Keratinocyte (primary cell): ENCODE measurements around the gene USB1. TPM values are rescaled to one million over a fixed set of nuclear protein-coding genes. Genes with fewer than 3 reads are reported as not detected.
A peak's percentile ranks its signal among the peaks of the same experiment; 100 is the strongest.

Experiments used
- DNase-seq: peaks from one replicate; pipeline ENCODE4 v3.0.0-alpha.2; 2011; ENCODE audit warnings: low read depth, missing footprints, low spot score
- FAIRE-seq: peaks from 2 replicates; lab custom pipeline; 2011; peaks lifted over from hg19 to GRCh38; lab: Jason Lieb, UNC
- H2AFZ ChIP-seq: 2 replicates; pipeline ENCODE4 v1.6.0; 2012; ENCODE audit warnings: low read length, control low read depth, inconsistent platforms; ENCODE audit not compliant: control insufficient read depth
- H3K27ac ChIP-seq: 2 replicates; pipeline ENCODE4 v1.5.1; 2011; ENCODE audit warnings: low read length; ENCODE audit not compliant: control insufficient read depth, insufficient read depth
- H3K27me3 ChIP-seq: 3 replicates; pipeline ENCODE4 v1.6.0; 2011; ENCODE audit warnings: low read length; ENCODE audit not compliant: control insufficient read depth, insufficient read depth; ENCODE audit errors: extremely low read depth
- H3K36me3 ChIP-seq, 2 experiments: 2 replicates in 1 of 2; 3 replicates in 1 of 2; pipeline ENCODE4 v1.5.1; 2011; ENCODE audit warnings: low read length in 2 of 2, mild to moderate bottlenecking in 1 of 2; ENCODE audit not compliant: control insufficient read depth in 2 of 2, insufficient read depth in 2 of 2; ENCODE audit errors: extremely low read depth in 1 of 2
- H3K4me1 ChIP-seq: 3 replicates; pipeline ENCODE4 v1.5.1; 2011; ENCODE audit warnings: low read length; ENCODE audit not compliant: control insufficient read depth, insufficient read depth; ENCODE audit errors: extremely low read depth
- H3K4me2 ChIP-seq: 3 replicates; pipeline ENCODE4 v1.6.0; 2011; ENCODE audit warnings: low read depth, low read length; ENCODE audit not compliant: control insufficient read depth, insufficient read depth; ENCODE audit errors: extremely low read depth
- H3K4me3 ChIP-seq, 3 experiments: fragments of 200-600 bp in 1 of 3; sonication (generic) in 1 of 3; 2 replicates in 2 of 3; 3 replicates in 1 of 3; pipeline ENCODE4 v1.5.1; 2011 to 2016; ENCODE audit warnings: low read length in 3 of 3, mild to moderate bottlenecking in 3 of 3, control low read depth in 2 of 3, inconsistent platforms in 1 of 3, low read depth in 1 of 3, mixed read lengths in 1 of 3, mixed run types in 1 of 3, moderate library complexity in 1 of 3; ENCODE audit not compliant: control insufficient read depth in 2 of 3, insufficient read depth in 2 of 3; ENCODE audit errors: extremely low read depth in 1 of 3
- H3K79me2 ChIP-seq: 2 replicates; pipeline ENCODE4 v1.6.0; 2012; ENCODE audit warnings: low read length; ENCODE audit not compliant: control insufficient read depth, insufficient read depth
- H3K9ac ChIP-seq: 3 replicates; pipeline ENCODE4 v1.6.0; 2011; ENCODE audit warnings: low read length; ENCODE audit not compliant: control insufficient read depth, insufficient read depth; ENCODE audit errors: extremely low read depth
- H3K9me1 ChIP-seq: 3 replicates; pipeline ENCODE4 v1.6.0; 2011; ENCODE audit warnings: low read length; ENCODE audit not compliant: control insufficient read depth, insufficient read depth; ENCODE audit errors: extremely low read depth
- H3K9me3 ChIP-seq: 2 replicates; pipeline ENCODE4 v1.5.1; 2012; ENCODE audit warnings: low read depth, low read length; ENCODE audit not compliant: control insufficient read depth
- H4K20me1 ChIP-seq: 3 replicates; pipeline ENCODE4 v1.6.0; 2011; ENCODE audit warnings: low read length; ENCODE audit not compliant: control insufficient read depth, insufficient read depth; ENCODE audit errors: extremely low read depth
- CTCF ChIP-seq, 3 experiments: IDR thresholded peaks in 1 of 3; conservative IDR thresholded peaks in 1 of 3; optimal IDR thresholded peaks in 1 of 3; 2 replicates in 2 of 3; 3 replicates in 1 of 3; pipeline versions ENCODE3 to v1.5.1; 2011; ENCODE audit warnings: low read length in 3 of 3, mild to moderate bottlenecking in 3 of 3, moderate library complexity in 2 of 3, control low read depth in 1 of 3, inconsistent platforms in 1 of 3; ENCODE audit not compliant: insufficient read depth in 2 of 3; ENCODE audit errors: extremely low read depth in 1 of 3
- EZH2 ChIP-seq: IDR thresholded peaks from one replicate; pipeline ENCODE4 v1.6.1; 2012; ENCODE audit warnings: inconsistent platforms, mild to moderate bottlenecking, low read length, moderate library complexity
- dilution Hi-C: fragments of 300-500 bp; cut with MboI; formaldehyde crosslinking; loops from one replicate; pipeline ENCODE4 v1.7.0; 2020; ENCODE audit warnings: low sequenced_read_pairs; ENCODE audit not compliant: extremely low pct_ligation_motif_present
- polyA plus RNA-seq, 5 experiments: library from polyadenylated mRNA; depleted of rRNA in 3 of 5; stranded (reverse) in 3 of 5; stranded (forward) in 1 of 5; unstranded in 1 of 5; fragments of >200 nt; gene quantifications; 1 replicate in 1 of 5; 2 replicates in 3 of 5; 3 replicates in 1 of 5; pipeline versions ENCODE4 v1.2.1 to v1.2.3, GENCODE V29; 2011 to 2012; ENCODE audit warnings: missing spikeins in 2 of 5, low read depth in 1 of 5, low replicate concordance in 1 of 5

The USB1 gene
- polyA plus RNA-seq, 1 donor (not counting 4 experiments of a cell fraction or from before 2014, with no cell fraction given) = 63.5 TPM

- Histone ChIP-seq H4K20me1 (peaks cover 2% of the 10 kb centered on the region), H3K9me3 (no peaks in the 10 kb centered on the region), H2AFZ (no peak overlapping the region), H3K4me2 (no peak overlapping the region), H3K4me1 (peaks cover 3% of the 10 kb centered on the region), H3K36me3 (peaks cover 25 to 26% of the 10 kb centered on the region in 2 experiments), H3K4me3 (no peak overlapping the region), H3K9ac (no peak overlapping the region), H3K27ac (no peak overlapping the region), H3K79me2 (no peaks in the 10 kb centered on the region), H3K9me1 (peaks cover 3% of the 10 kb centered on the region), H3K27me3 (no peaks in the 10 kb centered on the region)
- dilution Hi-C loops = no loop called here
- DNase-seq = no peak
- TF ChIP-seq CTCF (optimal IDR thresholded peaks at IDR 0.05 in 1 of 3, IDR thresholded peaks at IDR 0.05 in 1 of 3, conservative IDR thresholded peaks at IDR 0.05 in 1 of 3; ENCODE audit: extremely low read depth in 1 of 3, insufficient read depth in 2 of 3, low read length in 3 of 3) (no peak), EZH2 (no peak)
- no peak for FAIRE-seq
Observed at GRCh38 chr16:58016840-58017446, 15.7 kb downstream of the USB1 start.

GRCh38 chr16:58018803-58019202 lies 17.6 kb downstream of the USB1 start:
- dilution Hi-C loops = no loop called here
- no peak for FAIRE-seq
- H2AFZ ChIP-seq = no peak overlapping the region
- H3K4me3 ChIP-seq = no peak overlapping the region
- no peak overlapping the region for H3K27ac ChIP-seq
- peaks cover 17% of the 10 kb centered on the region for H3K4me1 ChIP-seq
- peaks cover 3% of the 10 kb centered on the region for H3K9me1 ChIP-seq
- no peak for TF ChIP-seq EZH2
- TF ChIP-seq CTCF (optimal IDR thresholded peaks at IDR 0.05 in 1 of 3, IDR thresholded peaks at IDR 0.05 in 1 of 3, conservative IDR thresholded peaks at IDR 0.05 in 1 of 3; ENCODE audit: extremely low read depth in 1 of 3, insufficient read depth in 2 of 3, low read length in 3 of 3) = peak in 1 of 3 experiments; percentile 21
- no peaks in the 10 kb centered on the region for H3K27me3 ChIP-seq
- H3K9ac ChIP-seq = no peak overlapping the region
- no peak overlapping the region for H3K4me2 ChIP-seq
- H3K9me3 ChIP-seq = no peaks in the 10 kb centered on the region
- peaks cover 15 to 20% of the 10 kb centered on the region in 2 experiments for H3K36me3 ChIP-seq
- H4K20me1 ChIP-seq = peaks cover 5% of the 10 kb centered on the region
- no peaks in the 10 kb centered on the region for H3K79me2 ChIP-seq
- no peak for DNase-seq
